ENCODE data around the gene CUL9. TPM values are rescaled to one million over a fixed set of nuclear protein-coding genes. Genes with fewer than 3 reads are reported as not detected.

Gene CUL9
- polyA plus RNA-seq, 1 donor (not counting 4 experiments of a cell fraction or from before 2014, with no cell fraction given), result 21.6 TPM

DNA sequence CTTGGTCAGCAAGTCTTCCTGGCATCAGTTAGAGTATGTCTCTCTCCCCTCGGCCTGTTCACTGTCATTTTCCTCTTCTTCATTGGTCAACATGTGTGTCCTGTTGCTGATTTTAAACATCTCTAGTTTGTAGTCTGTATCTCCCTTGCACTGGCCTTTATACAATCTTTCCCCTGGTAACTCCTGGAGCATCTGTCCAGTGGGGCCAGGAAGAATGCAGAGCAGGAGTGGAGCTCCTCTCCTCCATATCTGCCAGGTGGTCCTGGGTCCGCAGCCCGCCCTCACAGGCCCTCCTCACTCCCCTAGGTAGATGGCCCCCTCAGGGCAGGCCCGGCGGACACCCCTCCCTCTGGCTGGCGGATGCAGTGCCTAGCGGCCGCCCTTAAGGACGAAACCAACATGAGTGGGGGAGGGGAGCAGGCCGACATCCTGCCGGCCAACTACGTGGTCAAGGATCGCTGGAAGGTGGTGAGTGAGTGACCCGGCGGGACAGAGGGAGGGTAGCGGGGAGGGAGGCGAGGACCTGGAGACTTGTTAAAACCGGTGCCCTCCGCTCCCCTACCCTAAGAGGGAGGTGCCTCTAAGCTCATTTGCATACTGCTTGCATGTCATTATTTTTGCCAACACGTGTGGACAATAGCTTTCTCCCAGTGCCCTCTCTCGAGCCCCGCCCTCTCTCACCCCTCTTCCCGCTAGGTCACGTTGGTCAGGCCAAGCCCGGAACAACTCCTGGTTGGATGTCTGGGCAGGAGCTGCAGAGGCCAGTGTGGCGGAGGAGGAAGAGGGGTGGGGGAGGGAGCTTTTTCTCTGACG, 64.5 kb downstream of the CUL9 start:
- Histone ChIP-seq H3K4me3 (ENCODE audit: control insufficient read depth in 2 of 3, extremely low read depth in 1 of 3, insufficient read depth in 2 of 3, low read depth in 1 of 3, low read length in 3 of 3) (no peak overlapping the region), H3K9me1 (ENCODE audit: control insufficient read depth, extremely low read depth, insufficient read depth, low read length) (no peaks in the 10 kb centered on the region), H3K9ac (ENCODE audit: control insufficient read depth, extremely low read depth, insufficient read depth, low read length) (no peak overlapping the region), H2AFZ (ENCODE audit: control insufficient read depth, low read length) (no peak overlapping the region), H3K4me2 (ENCODE audit: control insufficient read depth, extremely low read depth, insufficient read depth, low read depth, low read length) (peak overlapping the region; percentile 12), H3K36me3 (ENCODE audit: control insufficient read depth in 2 of 2, extremely low read depth in 1 of 2, insufficient read depth in 2 of 2, low read length in 2 of 2) (no peaks in the 10 kb centered on the region), H3K27me3 (ENCODE audit: control insufficient read depth, extremely low read depth, insufficient read depth, low read length) (peaks cover 82% of the 10 kb centered on the region), H4K20me1 (ENCODE audit: control insufficient read depth, extremely low read depth, insufficient read depth, low read length) (no peaks in the 10 kb centered on the region), H3K4me1 (ENCODE audit: control insufficient read depth, extremely low read depth, insufficient read depth, low read length) (no peaks in the 10 kb centered on the region), H3K79me2 (ENCODE audit: control insufficient read depth, insufficient read depth, low read length) (no peaks in the 10 kb centered on the region), H3K27ac (ENCODE audit: control insufficient read depth, insufficient read depth, low read length) (no peak overlapping the region), H3K9me3 (ENCODE audit: control insufficient read depth, low read depth, low read length) (no peaks in the 10 kb centered on the region)
- FAIRE-seq (no peak), DNase-seq (ENCODE audit: low read depth, low spot score) (no peak)
- dilution Hi-C loops (cut with MboI; ENCODE audit: extremely low pct_ligation_motif_present, low sequenced_read_pairs), result no loop called here
- no peak for TF ChIP-seq EZH2 (IDR thresholded peaks at IDR 0.05; ENCODE audit: low read length)
- TF ChIP-seq, protein P1, sequence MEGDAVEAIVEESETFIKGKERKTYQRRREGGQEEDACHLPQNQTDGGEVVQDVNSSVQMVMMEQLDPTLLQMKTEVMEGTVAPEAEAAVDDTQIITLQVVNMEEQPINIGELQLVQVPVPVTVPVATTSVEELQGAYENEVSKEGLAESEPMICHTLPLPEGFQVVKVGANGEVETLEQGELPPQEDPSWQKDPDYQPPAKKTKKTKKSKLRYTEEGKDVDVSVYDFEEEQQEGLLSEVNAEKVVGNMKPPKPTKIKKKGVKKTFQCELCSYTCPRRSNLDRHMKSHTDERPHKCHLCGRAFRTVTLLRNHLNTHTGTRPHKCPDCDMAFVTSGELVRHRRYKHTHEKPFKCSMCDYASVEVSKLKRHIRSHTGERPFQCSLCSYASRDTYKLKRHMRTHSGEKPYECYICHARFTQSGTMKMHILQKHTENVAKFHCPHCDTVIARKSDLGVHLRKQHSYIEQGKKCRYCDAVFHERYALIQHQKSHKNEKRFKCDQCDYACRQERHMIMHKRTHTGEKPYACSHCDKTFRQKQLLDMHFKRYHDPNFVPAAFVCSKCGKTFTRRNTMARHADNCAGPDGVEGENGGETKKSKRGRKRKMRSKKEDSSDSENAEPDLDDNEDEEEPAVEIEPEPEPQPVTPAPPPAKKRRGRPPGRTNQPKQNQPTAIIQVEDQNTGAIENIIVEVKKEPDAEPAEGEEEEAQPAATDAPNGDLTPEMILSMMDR (optimal IDR thresholded peaks at IDR 0.05 in 1 of 3, IDR thresholded peaks at IDR 0.05 in 1 of 3, conservative IDR thresholded peaks at IDR 0.05 in 1 of 3; ENCODE audit: extremely low read depth in 1 of 3, insufficient read depth in 2 of 3, low read length in 3 of 3), result no peak

DNA sequence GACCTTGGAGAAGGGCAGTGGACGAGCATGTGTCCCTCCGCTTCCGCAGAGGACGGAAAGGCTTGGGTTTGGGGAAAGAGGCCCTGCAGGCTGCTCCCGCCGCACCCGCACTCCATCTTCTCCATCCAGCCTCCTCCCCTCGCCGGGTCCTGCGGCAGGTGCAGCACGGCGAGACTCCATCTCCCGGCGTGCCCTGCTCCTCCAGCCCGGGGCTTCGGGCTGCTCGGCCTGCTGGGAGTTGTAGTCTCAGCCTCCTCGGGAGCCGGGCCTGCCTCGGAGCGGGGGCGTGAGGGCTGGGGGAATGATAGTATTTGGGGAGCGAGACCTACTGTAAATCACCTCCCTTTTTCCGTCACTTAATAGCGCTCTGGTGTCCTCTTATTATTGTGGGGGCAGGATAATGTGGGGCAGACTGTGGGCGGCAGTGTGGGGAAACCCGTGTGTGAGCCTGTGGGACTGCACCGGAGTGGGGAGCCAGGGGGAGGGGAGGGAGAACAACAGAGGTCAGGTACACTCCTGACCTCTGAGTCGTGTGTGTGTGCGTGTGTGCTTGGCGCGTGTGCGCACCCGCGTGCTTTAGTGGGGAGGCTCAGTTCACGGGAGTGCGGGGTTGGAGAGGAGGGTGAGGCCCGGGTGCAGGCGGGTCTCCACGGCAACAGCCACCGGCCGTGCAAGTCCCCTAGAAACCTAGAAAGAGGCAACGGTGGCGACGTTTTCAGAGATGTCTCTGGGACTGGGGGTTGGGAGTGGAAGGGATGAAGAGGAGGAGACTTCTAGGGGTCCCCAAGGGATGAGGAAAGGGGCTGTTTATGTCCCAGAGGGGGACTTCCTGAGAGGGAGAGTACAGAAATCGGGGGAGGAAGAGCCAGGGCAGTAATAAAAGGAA, 65.4 kb downstream of the CUL9 start:
- DNase-seq (ENCODE audit: low read depth, low spot score), result no peak

More for the DNA sequence above, 65.4 kb downstream of the CUL9 start:
- Histone ChIP-seq H3K9me3 (ENCODE audit: control insufficient read depth, low read depth, low read length) (no peaks in the 10 kb centered on the region), H3K79me2 (ENCODE audit: control insufficient read depth, insufficient read depth, low read length) (no peaks in the 10 kb centered on the region), H3K9ac (ENCODE audit: control insufficient read depth, extremely low read depth, insufficient read depth, low read length) (no peak overlapping the region), H3K27ac (ENCODE audit: control insufficient read depth, insufficient read depth, low read length) (no peak overlapping the region), H2AFZ (ENCODE audit: control insufficient read depth, low read length) (no peak overlapping the region), H3K9me1 (ENCODE audit: control insufficient read depth, extremely low read depth, insufficient read depth, low read length) (no peaks in the 10 kb centered on the region), H3K4me1 (ENCODE audit: control insufficient read depth, extremely low read depth, insufficient read depth, low read length) (no peaks in the 10 kb centered on the region), H3K4me2 (ENCODE audit: control insufficient read depth, extremely low read depth, insufficient read depth, low read depth, low read length) (peak overlapping the region; percentile 12), H3K27me3 (ENCODE audit: control insufficient read depth, extremely low read depth, insufficient read depth, low read length) (peaks cover 81% of the 10 kb centered on the region), H4K20me1 (ENCODE audit: control insufficient read depth, extremely low read depth, insufficient read depth, low read length) (no peaks in the 10 kb centered on the region), H3K36me3 (ENCODE audit: control insufficient read depth in 2 of 2, extremely low read depth in 1 of 2, insufficient read depth in 2 of 2, low read length in 2 of 2) (no peaks in the 10 kb centered on the region), H3K4me3 (ENCODE audit: control insufficient read depth in 2 of 3, extremely low read depth in 1 of 3, insufficient read depth in 2 of 3, low read depth in 1 of 3, low read length in 3 of 3) (no peak overlapping the region)
- FAIRE-seq, result no peak
- TF ChIP-seq, protein P1 (optimal IDR thresholded peaks at IDR 0.05 in 1 of 3, IDR thresholded peaks at IDR 0.05 in 1 of 3, conservative IDR thresholded peaks at IDR 0.05 in 1 of 3; ENCODE audit: extremely low read depth in 1 of 3, insufficient read depth in 2 of 3, low read length in 3 of 3), result no peak
- TF ChIP-seq EZH2 (IDR thresholded peaks at IDR 0.05; ENCODE audit: low read length), result peak; percentile 19
- dilution Hi-C loops (cut with MboI; ENCODE audit: extremely low pct_ligation_motif_present, low sequenced_read_pairs), result no loop called here
